Activated CD4-positive, alpha-beta memory T cell treated with anti-CD3 and anti-CD28 coated beads, Interleukin-2, amount 10 ng/mL, durations not matched to agents 7 days and 5 days (primary cell): ENCODE results near the gene RASAL1. TPM values are rescaled to one million over a fixed set of nuclear protein-coding genes. Genes with fewer than 3 reads are reported as not detected.
"Not testable (repeated sequence)": the region's sequence is repeated elsewhere in the genome, so short reads cannot be mapped to it uniquely, and the experiment has no call there.

ENCODE experiments used
- CTCF ChIA-PET: fragments of 350-600 bp; sonication (Branson Sonifier 250); formaldehyde crosslinking; loops from one replicate; lab custom pipeline; 2021; ENCODE audit warnings: antibody characterized with exemption, inconsistent platforms; lab: Charles Lee
- POLR2A ChIA-PET: fragments of 350-600 bp; sonication (Branson Sonifier 250); formaldehyde crosslinking; loops from one replicate; lab custom pipeline; 2021; ENCODE audit warnings: antibody characterized with exemption; lab: Charles Lee
- DNase-seq: peaks from one replicate; pipeline ENCODE4 v3.0.0-alpha.2; 2020
- H3K27ac Mint-ChIP-seq: one replicate; pipeline ENCODE4 v1.8.0; 2021; ENCODE audit warnings: mild to moderate bottlenecking, mixed read lengths
- H3K27me3 Mint-ChIP-seq: one replicate; pipeline ENCODE4 v1.8.0; 2021; ENCODE audit warnings: mixed read lengths
- H3K36me3 Mint-ChIP-seq: one replicate; pipeline ENCODE4 v1.8.0; 2021; ENCODE audit warnings: low read depth, mixed read lengths
- H3K4me1 Mint-ChIP-seq: one replicate; pipeline ENCODE4 v1.8.0; 2021; ENCODE audit warnings: mixed read lengths
- H3K4me3 Mint-ChIP-seq: one replicate; pipeline ENCODE4 v1.8.0; 2021; ENCODE audit warnings: mild to moderate bottlenecking, mixed read lengths
- H3K9me3 Mint-ChIP-seq: one replicate; pipeline ENCODE4 v1.8.0; 2021; ENCODE audit warnings: mixed read lengths
- total RNA-seq, 2 experiments: library from RNA; stranded (reverse); gene quantifications; one replicate each; pipeline ENCODE4 v1.2.3, GENCODE V29; 2021

Gene RASAL1
- total RNA-seq, 2 experiments from 2014 or later, result 0.10 to 0.35 TPM

DNA sequence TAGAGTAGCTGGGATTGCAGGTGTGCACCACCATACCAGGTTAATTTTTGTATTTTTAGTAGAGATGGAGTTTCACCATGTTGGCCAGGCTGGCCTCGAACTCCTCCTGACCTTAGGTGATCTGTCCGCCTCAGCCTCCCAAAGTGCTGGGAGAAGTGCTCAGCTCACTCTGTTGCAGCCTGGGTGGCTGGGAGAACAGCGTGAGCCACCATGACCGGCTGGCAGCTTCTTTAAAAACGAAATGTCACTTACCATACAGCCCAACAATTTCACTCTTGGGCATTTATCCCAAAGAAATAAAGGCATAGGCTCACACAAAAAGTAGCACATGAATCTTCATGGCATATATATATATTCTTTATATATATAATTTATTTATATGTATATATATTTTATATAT lies 9.2 kb upstream of the RASAL1 start:
- POLR2A ChIA-PET, result no interaction called here
- no peak overlapping the region for H3K4me3 Mint-ChIP-seq
- no peaks in the 10 kb centered on the region for H3K9me3 Mint-ChIP-seq
- H3K36me3 Mint-ChIP-seq, result no peaks in the 10 kb centered on the region
- peaks cover 11% of the 10 kb centered on the region for H3K27me3 Mint-ChIP-seq
- H3K4me1 Mint-ChIP-seq, result peaks cover 1% of the 10 kb centered on the region
- DNase-seq, result no peak
- CTCF ChIA-PET, result interaction anchor here (0.5 to 1.6 kb wide), 2 partner anchors 10 to 151 kb away, joined by 3 to 4 read pairs; no protein-coding TSS in a partner anchor
- H3K27ac Mint-ChIP-seq, result no peak overlapping the region

DNA sequence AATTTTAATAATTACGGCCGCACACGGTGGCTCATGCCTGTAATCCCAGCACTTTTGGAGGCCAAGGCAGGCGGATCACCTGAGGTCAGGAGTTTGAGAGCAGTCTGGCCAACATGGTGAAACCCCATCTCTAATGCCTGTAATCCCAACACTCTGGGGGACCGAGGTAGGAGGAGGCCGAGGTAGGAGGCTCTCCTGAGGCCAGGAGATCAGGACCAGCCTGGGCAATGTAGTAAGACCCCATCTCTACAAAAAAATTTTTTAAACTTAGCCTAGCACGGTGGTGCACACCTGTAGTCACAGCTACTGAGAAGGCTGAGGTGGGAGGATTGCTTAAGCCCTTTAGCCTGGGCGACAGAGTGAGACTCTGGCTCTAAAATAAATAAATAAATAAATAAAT lies 8.4 kb upstream of the RASAL1 start:
- no peak overlapping the region for H3K4me3 Mint-ChIP-seq
- ChIA-PET POLR2A (no interaction called here), CTCF (interaction anchor here (1.6 kb wide), 1 partner anchor 9 kb away, joined by 4 read pairs; no protein-coding TSS in a partner anchor)
- H3K9me3 Mint-ChIP-seq, result no peaks in the 10 kb centered on the region
- H3K36me3 Mint-ChIP-seq, result no peaks in the 10 kb centered on the region
- no peak overlapping the region for H3K27ac Mint-ChIP-seq
- H3K27me3 Mint-ChIP-seq, result peaks cover 10% of the 10 kb centered on the region
- DNase-seq, result no peak
- H3K4me1 Mint-ChIP-seq, result peaks cover 1% of the 10 kb centered on the region

DNA sequence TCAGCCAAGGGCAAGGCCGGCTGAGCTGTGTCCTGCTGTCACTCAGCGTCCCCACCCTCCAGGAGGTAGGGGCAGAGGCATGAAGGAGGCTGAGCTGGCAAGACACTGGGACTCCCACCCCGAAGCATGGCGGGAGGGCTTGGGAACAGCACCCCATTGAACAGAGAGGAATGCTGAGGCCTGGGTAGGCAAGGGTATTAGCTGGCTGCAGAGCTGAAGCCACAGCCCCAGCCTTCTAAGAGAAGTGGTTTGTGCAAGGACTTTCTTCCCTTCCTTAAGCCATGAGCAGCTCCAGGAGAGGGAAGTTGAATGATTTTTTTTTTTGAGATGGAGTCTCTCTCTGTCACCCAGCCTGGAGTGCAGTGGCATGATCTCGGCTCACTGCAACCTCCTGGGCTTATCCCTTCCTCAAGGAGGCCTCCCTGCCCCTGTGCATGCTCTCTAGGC lies 7.3 kb upstream of the RASAL1 start:
- H3K4me3 Mint-ChIP-seq, result no peak overlapping the region
- H3K4me1 Mint-ChIP-seq, result peaks cover 1% of the 10 kb centered on the region
- no peaks in the 10 kb centered on the region for H3K36me3 Mint-ChIP-seq
- H3K27ac Mint-ChIP-seq, result no peak overlapping the region
- CTCF ChIA-PET, result no interaction called here
- H3K27me3 Mint-ChIP-seq, result peaks cover 10% of the 10 kb centered on the region
- no peak for DNase-seq
- no peaks in the 10 kb centered on the region for H3K9me3 Mint-ChIP-seq
- POLR2A ChIA-PET, result no interaction called here

DNA sequence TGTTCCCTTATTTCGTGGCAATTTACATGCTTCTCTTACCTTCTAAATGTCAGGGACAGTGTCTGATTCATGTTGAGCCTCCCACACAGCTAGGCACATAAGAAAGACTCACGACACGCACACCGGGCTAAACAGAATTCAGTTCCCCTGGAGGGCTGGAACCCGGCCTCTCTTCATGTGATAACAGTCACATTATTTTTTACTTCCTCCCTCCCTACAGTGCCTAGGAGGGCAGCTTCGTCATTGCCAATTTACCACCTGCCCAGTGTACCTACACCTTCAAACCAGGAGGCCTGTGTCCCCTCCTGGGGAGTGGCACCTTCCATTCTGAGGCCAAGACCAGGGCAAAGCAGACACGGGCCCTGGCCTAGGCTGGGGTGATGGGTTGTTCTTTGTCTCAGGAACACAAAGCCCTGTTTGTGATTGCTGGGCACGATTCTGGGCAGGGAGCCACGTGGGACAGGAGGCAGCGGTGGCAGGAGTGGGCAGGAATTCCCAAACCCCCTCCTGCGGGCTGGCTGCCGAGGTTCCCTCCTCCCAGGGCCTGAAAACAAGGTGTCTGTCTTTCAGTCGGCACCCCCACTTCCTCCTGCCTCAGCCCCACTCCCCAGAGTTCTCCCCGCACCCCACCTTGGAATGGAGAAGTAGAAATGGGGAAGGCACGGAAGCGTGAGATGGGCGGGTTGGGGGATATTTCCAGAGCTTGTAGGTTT lies 6.8 kb upstream of the RASAL1 start:
- CTCF ChIA-PET, result no interaction called here
- Mint-ChIP-seq H3K4me3 (no peak overlapping the region), H3K9me3 (no peaks in the 10 kb centered on the region), H3K27me3 (peaks cover 8% of the 10 kb centered on the region), H3K36me3 (no peaks in the 10 kb centered on the region), H3K4me1 (peaks cover 1% of the 10 kb centered on the region), H3K27ac (no peak overlapping the region)
- POLR2A ChIA-PET, result no interaction called here
- no peak for DNase-seq

DNA sequence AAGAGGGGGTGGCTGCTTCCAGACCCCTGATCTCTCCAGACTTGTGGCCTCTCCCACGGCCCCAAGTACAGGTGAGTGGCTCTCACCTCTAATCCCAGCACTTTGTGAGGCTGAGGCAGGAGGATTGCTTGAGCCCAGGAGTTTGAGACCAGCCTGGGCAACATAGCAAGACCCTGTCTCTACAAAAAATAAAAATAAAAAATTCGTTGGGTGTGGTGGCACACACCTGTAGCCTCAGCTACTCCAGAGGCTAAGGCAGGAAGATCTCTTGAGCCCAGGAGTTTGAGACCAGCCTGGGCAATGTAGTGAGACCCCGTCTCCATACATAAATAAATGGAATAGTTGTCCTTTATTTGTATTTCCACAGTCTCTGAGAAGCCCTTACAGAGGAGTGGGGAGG lies 6.2 kb upstream of the RASAL1 start:
- H3K36me3 Mint-ChIP-seq, H3K4me1 Mint-ChIP-seq, H3K27me3 Mint-ChIP-seq, H3K9me3 Mint-ChIP-seq, CTCF ChIA-PET, H3K27ac Mint-ChIP-seq, DNase-seq, H3K4me3 Mint-ChIP-seq, POLR2A ChIA-PET: not testable (repeated sequence)

DNA sequence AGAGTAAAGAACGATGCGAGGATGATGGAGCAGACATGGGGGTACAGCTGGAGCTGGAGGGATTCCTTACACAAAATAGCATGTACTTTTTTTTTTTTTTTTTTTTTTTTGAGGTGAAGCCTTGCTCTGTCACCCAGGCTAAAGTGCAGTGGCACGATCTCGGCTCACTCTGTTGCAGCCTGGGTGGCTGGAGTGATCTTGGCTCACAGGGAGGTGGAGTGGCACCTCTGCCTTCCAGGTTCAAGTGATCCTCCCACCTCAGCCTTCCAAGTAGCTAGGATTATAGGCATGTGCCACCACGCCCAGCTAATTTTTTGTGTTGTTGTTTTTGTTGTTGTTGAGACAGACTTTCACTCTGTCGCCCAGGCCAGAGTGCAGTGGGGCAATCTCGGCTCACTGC lies 5.1 kb upstream of the RASAL1 start:
- ChIA-PET POLR2A (no interaction called here), CTCF (interaction anchor here (1.9 kb wide), 1 partner anchor 34 kb away, joined by 4 read pairs; no protein-coding TSS in a partner anchor)
- Mint-ChIP-seq H3K4me3 (no peak overlapping the region), H3K27ac (no peak overlapping the region), H3K9me3 (no peaks in the 10 kb centered on the region), H3K27me3 (peaks cover 5% of the 10 kb centered on the region), H3K36me3 (no peaks in the 10 kb centered on the region), H3K4me1 (peaks cover 13% of the 10 kb centered on the region)
- no peak for DNase-seq

DNA sequence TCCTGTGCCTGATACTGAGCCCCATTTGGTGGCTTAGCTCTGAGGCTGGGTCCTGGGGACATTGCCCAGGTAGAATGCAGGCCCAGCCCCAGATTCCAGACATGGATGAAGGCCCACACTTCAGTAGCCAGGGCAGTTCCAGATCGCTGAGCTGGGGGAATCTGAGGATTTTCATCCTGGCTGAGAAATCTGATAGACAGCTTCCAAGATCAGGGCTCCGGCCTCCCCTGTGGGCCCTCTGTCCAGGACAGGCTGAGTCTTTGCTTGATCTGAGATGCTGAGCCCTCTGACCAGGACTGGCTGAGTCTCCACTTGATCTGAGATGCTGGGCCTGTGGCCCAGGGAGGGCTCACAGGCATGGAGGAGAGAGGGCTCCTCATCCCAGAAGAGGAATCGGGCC lies 3.3 kb upstream of the RASAL1 start:
- peaks cover 14% of the 10 kb centered on the region for H3K4me1 Mint-ChIP-seq
- no peaks in the 10 kb centered on the region for H3K9me3 Mint-ChIP-seq
- POLR2A ChIA-PET, result no interaction called here
- H3K36me3 Mint-ChIP-seq, result no peaks in the 10 kb centered on the region
- CTCF ChIA-PET, result interaction anchor here (1.7 kb wide), 1 partner anchor 14 kb away, joined by 5 read pairs; no protein-coding TSS in a partner anchor
- no peak for DNase-seq
- H3K27me3 Mint-ChIP-seq, result peaks cover 6% of the 10 kb centered on the region
- no peak overlapping the region for H3K27ac Mint-ChIP-seq
- H3K4me3 Mint-ChIP-seq, result no peak overlapping the region

DNA sequence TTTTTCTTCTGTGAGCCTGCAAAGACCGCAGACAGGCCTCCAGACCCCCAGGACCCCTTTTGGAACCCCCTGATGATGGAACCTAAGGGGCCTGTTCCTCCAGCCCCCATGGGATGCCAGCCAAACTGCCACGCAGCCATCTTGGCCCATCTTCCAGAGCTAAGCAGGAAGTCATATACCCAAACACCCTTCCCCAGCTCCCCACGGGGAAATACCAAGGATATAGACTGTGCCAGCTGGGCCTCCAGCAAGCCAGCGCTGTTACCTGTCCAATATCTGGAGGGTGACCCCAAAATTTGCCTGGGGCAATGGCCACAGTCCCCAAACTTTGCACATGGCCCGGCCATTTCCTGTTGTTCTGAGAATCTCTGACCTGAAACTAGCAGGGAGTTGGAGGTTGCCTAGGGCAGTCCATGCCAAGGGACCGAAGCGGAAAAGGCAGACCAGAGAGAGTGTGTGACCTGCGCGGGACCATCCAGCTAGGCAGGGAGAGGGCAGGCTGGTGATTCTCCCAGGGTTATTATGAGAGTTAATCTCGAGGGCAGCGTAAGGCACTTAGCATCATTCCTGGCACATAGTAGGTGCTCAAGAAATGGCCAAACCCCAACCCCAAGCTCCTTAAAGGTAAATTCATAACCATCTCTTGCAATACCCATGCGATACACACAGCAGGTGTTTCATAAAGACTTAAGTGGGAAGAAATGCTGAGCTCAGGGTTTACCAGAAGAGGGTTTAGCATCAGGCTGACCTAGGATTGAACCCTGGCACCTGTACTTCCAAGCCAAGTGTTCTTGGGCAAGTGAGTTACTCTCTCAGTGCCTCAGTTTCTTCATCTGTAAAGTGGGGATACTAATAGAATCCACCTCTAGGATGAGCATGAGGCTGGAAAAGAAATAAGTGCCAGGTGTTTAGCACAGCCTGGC lies 2.6 kb upstream of the RASAL1 start:
- ChIA-PET CTCF (interaction anchor here (0.6 to 1.7 kb wide), 2 partner anchors 15 to 287 kb away, joined by 4 to 5 read pairs; no protein-coding TSS in a partner anchor), POLR2A (interaction anchor here (1.2 kb wide), 1 partner anchor 16 kb away, joined by 4 read pairs; no protein-coding TSS in a partner anchor)
- H3K36me3 Mint-ChIP-seq, result no peaks in the 10 kb centered on the region
- no peak for DNase-seq
- H3K27me3 Mint-ChIP-seq, result peaks cover 6% of the 10 kb centered on the region
- no peaks in the 10 kb centered on the region for H3K9me3 Mint-ChIP-seq
- peaks cover 14% of the 10 kb centered on the region for H3K4me1 Mint-ChIP-seq
- H3K27ac Mint-ChIP-seq, result no peak overlapping the region
- H3K4me3 Mint-ChIP-seq, result no peak overlapping the region

DNA sequence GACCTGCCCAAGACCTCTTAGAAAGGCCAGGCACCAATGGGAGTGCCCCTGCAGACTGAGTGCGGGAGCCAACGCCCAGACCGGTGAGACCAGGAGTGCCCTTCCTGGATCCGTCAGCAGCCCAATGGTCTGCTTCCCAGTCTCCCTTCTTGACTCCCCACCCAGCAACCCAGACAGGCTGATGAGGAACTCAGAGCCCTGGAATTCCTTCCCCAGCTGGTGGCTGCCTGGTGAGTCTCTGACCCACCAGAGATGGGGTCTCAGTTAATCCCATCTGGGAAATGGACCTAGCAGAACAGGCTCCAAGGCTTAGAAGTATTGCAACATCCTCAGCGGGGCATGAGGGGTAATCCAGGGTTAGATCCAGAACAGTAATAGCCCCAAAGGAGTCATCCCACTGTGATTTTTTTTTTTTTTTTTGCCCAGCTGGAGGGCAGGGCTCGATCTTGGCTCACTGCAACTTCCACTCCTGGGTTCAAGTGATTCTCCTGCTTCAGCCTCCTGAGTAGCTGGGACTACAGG lies 1.5 kb upstream of the RASAL1 start:
- H3K4me1 Mint-ChIP-seq, result peaks cover 14% of the 10 kb centered on the region
- ChIA-PET CTCF (interaction anchor here (1.7 kb wide), 1 partner anchor 16 kb away, joined by 5 read pairs; no protein-coding TSS in a partner anchor), POLR2A (interaction anchor here (1.2 kb wide), 1 partner anchor 17 kb away, joined by 4 read pairs; no protein-coding TSS in a partner anchor)
- peaks cover 6% of the 10 kb centered on the region for H3K27me3 Mint-ChIP-seq
- no peak overlapping the region for H3K27ac Mint-ChIP-seq
- DNase-seq, result no peak
- H3K36me3 Mint-ChIP-seq, result no peaks in the 10 kb centered on the region
- H3K9me3 Mint-ChIP-seq, result no peaks in the 10 kb centered on the region
- H3K4me3 Mint-ChIP-seq, result no peak overlapping the region

DNA sequence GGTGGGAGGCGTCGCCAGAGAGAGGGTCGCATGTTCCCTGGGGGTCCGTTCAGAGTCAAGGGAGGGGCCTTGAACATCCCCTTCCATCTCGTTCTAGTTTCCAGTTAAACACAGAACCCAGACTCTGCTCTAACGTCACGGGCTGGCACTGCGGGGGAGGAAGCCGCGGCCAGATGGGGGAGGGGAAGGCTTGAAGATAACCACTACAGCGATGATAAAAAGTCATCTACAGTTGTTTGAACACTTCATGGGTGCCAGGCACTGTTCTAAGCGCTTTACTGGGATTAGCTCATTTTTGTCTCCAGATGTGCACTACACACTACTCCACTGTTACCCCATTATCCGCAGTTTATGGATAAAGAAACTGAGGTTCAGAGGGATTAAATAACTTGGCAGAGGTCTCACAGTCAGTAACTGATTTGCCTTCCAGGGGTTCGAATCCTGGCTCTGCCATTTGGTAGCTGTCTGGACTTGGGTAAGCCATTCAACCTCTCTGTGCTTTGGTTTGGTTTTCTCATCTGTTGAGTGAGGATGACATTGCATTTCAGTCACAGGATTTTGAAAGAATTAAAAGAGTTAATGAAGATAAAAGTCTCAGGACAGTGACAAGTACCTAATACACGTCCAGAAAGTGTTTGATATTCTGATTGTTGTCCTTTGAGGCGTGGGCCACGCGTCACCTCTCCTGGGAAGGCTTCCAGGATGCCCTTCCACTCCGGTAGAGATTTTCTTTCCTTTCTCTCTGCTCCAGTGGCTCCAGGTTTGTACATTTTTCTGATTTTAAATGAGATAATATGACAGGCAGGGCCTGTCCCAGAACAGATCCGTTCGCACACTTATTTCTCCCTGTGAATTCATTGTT lies 798 bp upstream of the RASAL1 start:
- Mint-ChIP-seq H3K36me3 (no peaks in the 10 kb centered on the region), H3K27ac (no peak overlapping the region), H3K4me1 (peaks cover 14% of the 10 kb centered on the region), H3K9me3 (no peaks in the 10 kb centered on the region), H3K4me3 (peak overlapping the region; percentile 54), H3K27me3 (peaks cover 6% of the 10 kb centered on the region)
- CTCF ChIA-PET, result interaction anchor here (1.2 to 2.0 kb wide), 2 partner anchors 17 to 38 kb away, joined by 3 to 10 read pairs; no protein-coding TSS in a partner anchor
- POLR2A ChIA-PET, result no interaction called here
- peak; percentile 54 for DNase-seq

DNA sequence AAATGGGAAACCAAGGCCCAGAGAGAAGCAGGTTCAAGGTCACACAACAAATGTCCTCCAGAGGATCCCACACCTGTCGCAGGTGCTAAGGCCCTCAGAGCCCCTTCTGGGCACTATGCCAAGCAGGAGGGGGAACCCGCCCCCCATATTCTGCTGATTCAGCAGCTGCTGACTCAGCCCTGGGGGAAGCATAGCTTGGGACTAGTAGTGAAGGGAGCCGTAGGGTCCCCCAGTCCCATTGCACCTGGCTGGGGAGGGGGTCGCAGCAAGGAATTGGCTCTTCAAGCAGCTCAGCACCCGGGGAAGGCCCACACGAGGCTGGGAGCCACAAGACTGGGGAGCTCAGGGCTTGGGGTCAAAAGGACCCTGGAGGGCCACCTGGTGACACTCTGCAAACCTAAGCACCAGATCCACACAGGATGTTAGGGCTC lies 1.0 kb downstream of the RASAL1 start:
- peaks cover 6% of the 10 kb centered on the region for H3K27me3 Mint-ChIP-seq
- H3K9me3 Mint-ChIP-seq, result no peaks in the 10 kb centered on the region

DNA sequence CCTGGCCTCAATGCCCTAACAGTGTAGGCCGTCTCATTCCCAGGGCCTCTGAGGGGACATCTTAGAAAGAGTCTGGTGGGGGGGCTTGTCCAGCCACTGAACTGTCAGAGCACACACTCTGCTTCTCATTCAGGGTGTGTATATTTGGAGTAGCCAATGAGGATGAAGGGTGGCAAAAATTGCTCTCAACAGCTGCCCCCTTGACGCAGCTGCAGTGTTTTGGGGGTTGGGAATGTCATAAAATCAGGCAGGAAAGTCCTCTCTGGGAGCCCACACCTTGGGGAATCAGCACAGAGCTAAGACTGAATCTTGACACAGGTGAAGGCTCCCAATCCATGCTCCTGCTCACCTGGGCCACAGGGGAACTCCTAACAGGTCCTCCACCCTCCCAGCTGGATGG lies 1.5 kb downstream of the RASAL1 start:
- no peak overlapping the region for H3K27ac Mint-ChIP-seq
- CTCF ChIA-PET, result interaction anchor here (0.8 to 1.7 kb wide), 4 partner anchors 11 to 141 kb away, joined by 3 to 5 read pairs (median 4); no protein-coding TSS in a partner anchor
- POLR2A ChIA-PET, result no interaction called here

More for the DNA sequence above, 1.0 kb downstream of the RASAL1 start:
- DNase-seq, result no peak
- Mint-ChIP-seq H3K4me1 (peaks cover 13% of the 10 kb centered on the region), H3K27ac (no peak overlapping the region), H3K36me3 (no peaks in the 10 kb centered on the region), H3K4me3 (no peak overlapping the region)
- CTCF ChIA-PET, result interaction anchor here (0.8 to 2.0 kb wide), 4 partner anchors 10 to 86 kb away, joined by 3 to 10 read pairs (median 4); no protein-coding TSS in a partner anchor
- POLR2A ChIA-PET, result no interaction called here

More for the DNA sequence above, 1.5 kb downstream of the RASAL1 start:
- Mint-ChIP-seq H3K4me3 (no peak overlapping the region), H3K4me1 (peaks cover 13% of the 10 kb centered on the region), H3K36me3 (no peaks in the 10 kb centered on the region), H3K27me3 (peaks cover 6% of the 10 kb centered on the region), H3K9me3 (no peaks in the 10 kb centered on the region)
- DNase-seq, result no peak
